Pancreas (tissue), 10 donors: Measurements from ENCODE around the gene ITGB2. TPM values are rescaled to one million over a fixed set of nuclear protein-coding genes. Genes with fewer than 3 reads are reported as not detected.

Source experiments
- ATAC-seq, 4 donors: fragments of 200-7000 bp; cut with Tn5 transposase; one replicate each; pipeline versions ENCODE4 v1.8.0 to v1.9.1; 2020; ENCODE audit warnings: mild to moderate bottlenecking in 4 of 4, moderate library complexity in 4 of 4
- DNase-seq, 6 donors: peaks; one replicate each; pipeline ENCODE4 v3.0.0-alpha.2; 2020
- FAIRE-seq: peaks from 2 replicates; lab custom pipeline; 2012; peaks lifted over from hg19 to GRCh38; lab: Jason Lieb, UNC
- H3K27ac ChIP-seq, 4 donors: fragments of 200-600 bp; sonication (generic); 1 replicate in 3 of 4; 2 replicates in 1 of 4; pipeline versions ENCODE4 v1.5.0 to v1.8.0; 2020
- H3K27me3 ChIP-seq, 4 donors: fragments of 200-600 bp; one replicate each; pipeline ENCODE4 v1.8.0; 2021
- H3K36me3 ChIP-seq, 3 donors: fragments of 200-600 bp; sonication (generic) in 1 of 3; one replicate each; pipeline versions ENCODE4 v1.5.0 to v1.8.0; 2020 to 2021
- H3K4me1 ChIP-seq, 3 donors: fragments of 200-600 bp; one replicate each; pipeline ENCODE4 v1.8.0; 2021
- H3K4me3 ChIP-seq, 4 donors: fragments of 200-600 bp; sonication (generic) in 2 of 4; one replicate each; pipeline versions ENCODE4 v1.5.0 to v1.8.0; 2020 to 2021
- H3K9me3 ChIP-seq, 4 donors: fragments of 200-600 bp; one replicate each; pipeline ENCODE4 v1.8.0; 2021
- CTCF ChIP-seq, 4 donors: fragments of 200-600 bp; sonication (generic) in 3 of 4; IDR thresholded peaks; one replicate each; pipeline versions ENCODE4 v1.5.0 to v1.8.0; 2021; ENCODE audit warnings: antibody characterized with exemption in 4 of 4
- WGBS, 2 donors: extraction: QIAGEN DNeasy Blood & Tissue Kit; methylation state at CpG; one replicate each; pipeline ENCODE4 v1.1.7; 2013; 5-methylcytosine and 5-hydroxymethylcytosine counted together
- intact Hi-C, 3 donors: fragments of 100-400 bp; cut with DNase I; formaldehyde crosslinking; loops; one replicate each; pipeline versions ENCODE4 v1.11.1 to v1.14.2; 2022
- polyA plus RNA-seq, 2 donors: library from polyadenylated mRNA; stranded (reverse); fragments of 200-250 nt; gene quantifications; one replicate each; pipeline ENCODE4 v1.2.3, GENCODE V29; 2013
- total RNA-seq, 6 donors: library from RNA; stranded (reverse); fragmentation: NEBNext Ultra II Directional in 4 of 6; extraction: Animal tissue kit (Norgen Biotek cat#: 25700) in 4 of 6; gene quantifications; one replicate each; pipeline versions ENCODE4 v1.2.1 to v1.2.4, GENCODE V29; 2021 to 2023
- donor health status: healthy with polysubstance abuse.
- donor health status: DM: no; HTN: no; CAD: no; lungs with moderate emphysema.
- donor health status: DM: no; HTN: no; CAD: no.
- donor health status: control.
- donor health status: control.
- donor health status: Bipolar disorder and iron deficiency.
- donor health status: DM: yes; HTN: yes; CAD: no.
- donor health status: DM: no; HTN: no; CAD: no.
- donor health status: DM: no; HTN: no; CAD: no.
- donor health status: DM: yes; HTN: yes; CAD: no.

Gene ITGB2
- total and polyA plus RNA-seq, 8 donors: 1.1 to 88.0 (median 11.6) TPM

- H3K9me3 ChIP-seq: no peaks in the 10 kb centered on the region
- no peak for ATAC-seq
- TF ChIP-seq CTCF (IDR thresholded peaks at IDR 0.05): no peak
- FAIRE-seq: no peak
- WGBS, 2 donors: 82 to 84% methylated on average over 26 of the region's 26 CpGs
- H3K36me3 ChIP-seq: peaks cover 0 to 50% (median 26%) of the 10 kb centered on the region in 3 donors
- no peak overlapping the region for H3K27ac ChIP-seq
- H3K4me1 ChIP-seq: peaks cover 0 to 3% (median 0%) of the 10 kb centered on the region in 3 donors
- no peak for DNase-seq
- H3K27me3 ChIP-seq: no peaks in the 10 kb centered on the region
- H3K4me3 ChIP-seq: no peak overlapping the region
- intact Hi-C loops: no loop called here
Observed at GRCh38 chr21:44850905-44851657, 69.6 kb downstream of the ITGB2 start.

DNA sequence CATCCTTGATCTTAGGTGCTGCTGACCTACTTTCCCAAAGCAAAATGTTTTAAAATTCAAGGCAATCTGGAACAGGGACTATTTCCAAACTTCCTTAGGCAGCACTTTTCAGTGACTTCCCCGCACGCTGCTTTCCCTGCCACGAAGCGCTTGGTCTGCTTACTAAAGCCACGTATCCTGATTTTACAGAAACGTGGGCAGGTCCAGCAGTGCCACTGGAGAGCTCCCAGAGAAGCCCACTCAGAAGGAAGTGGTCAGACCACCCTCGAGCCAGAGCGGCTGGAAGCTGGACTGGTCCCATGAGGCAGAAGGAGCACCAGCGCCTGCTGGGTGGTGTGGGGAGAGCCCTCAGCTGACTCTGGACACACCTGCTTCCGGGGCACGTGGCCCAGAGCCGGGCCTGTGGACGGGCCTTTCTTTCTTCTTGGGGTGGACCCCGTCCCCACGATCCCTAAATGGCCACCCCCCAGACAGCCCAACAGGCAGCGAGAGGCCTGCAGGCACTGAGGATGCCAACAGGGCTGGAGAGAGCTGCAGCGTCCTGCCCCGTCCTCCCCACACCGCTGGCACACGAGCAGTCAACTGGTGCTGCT is 70.4 kb downstream of the ITGB2 start:
- TF ChIP-seq CTCF (IDR thresholded peaks at IDR 0.05): no peak
- no peak for FAIRE-seq
- no peak for ATAC-seq
- H3K36me3 ChIP-seq: peaks cover 0 to 45% (median 19%) of the 10 kb centered on the region in 3 donors
- no peaks in the 10 kb centered on the region for H3K9me3 ChIP-seq
- DNase-seq: peak in 1 of 6 donors; percentile 39
- WGBS, 2 donors: 93 to 97% methylated on average over 20 of the region's 20 CpGs
- intact Hi-C loops: no loop called here
- H3K27ac ChIP-seq: no peak overlapping the region
- H3K4me1 ChIP-seq: peaks cover 0 to 9% (median 0%) of the 10 kb centered on the region in 3 donors
- H3K27me3 ChIP-seq: no peaks in the 10 kb centered on the region
- no peak overlapping the region for H3K4me3 ChIP-seq

DNA sequence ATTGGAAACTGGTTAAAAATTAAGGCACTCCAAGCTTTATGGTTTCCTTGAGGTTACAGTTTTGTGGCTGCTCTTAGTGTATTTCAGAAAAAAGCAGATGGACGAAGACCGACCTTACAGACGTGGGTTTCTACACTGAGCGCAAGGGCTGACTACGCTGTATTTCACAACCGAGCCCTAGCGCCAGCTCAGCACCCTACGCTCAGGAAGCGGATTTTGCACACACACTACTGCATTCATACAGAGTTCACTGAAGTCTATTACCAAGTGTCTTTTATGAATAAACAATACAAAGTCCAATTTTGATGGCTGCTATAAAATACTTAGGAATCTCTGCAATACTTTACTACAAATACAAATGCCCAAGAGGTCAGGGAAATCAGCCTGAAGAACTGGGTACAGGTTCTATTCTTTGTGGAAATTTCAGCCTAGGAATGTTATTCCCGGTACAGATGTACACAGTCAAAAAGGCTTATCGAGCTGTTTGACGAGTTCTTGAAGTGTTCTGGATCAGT is 71.0 kb downstream of the ITGB2 start:
- Histone ChIP-seq H3K27ac (no peak overlapping the region), H3K4me3 (no peak overlapping the region), H3K36me3 (peaks cover 0 to 40% (median 19%) of the 10 kb centered on the region in 3 donors), H3K27me3 (no peaks in the 10 kb centered on the region), H3K9me3 (no peaks in the 10 kb centered on the region), H3K4me1 (peaks cover 0 to 9% (median 0%) of the 10 kb centered on the region in 3 donors)
- ATAC-seq (no peak), FAIRE-seq (no peak), DNase-seq (peak in 1 of 6 donors; percentile 12)
- TF ChIP-seq CTCF (IDR thresholded peaks at IDR 0.05): no peak
- intact Hi-C loops: no loop called here
- 84 to 89% methylated on average over 12 of the region's 12 CpGs for WGBS, 2 donors

DNA sequence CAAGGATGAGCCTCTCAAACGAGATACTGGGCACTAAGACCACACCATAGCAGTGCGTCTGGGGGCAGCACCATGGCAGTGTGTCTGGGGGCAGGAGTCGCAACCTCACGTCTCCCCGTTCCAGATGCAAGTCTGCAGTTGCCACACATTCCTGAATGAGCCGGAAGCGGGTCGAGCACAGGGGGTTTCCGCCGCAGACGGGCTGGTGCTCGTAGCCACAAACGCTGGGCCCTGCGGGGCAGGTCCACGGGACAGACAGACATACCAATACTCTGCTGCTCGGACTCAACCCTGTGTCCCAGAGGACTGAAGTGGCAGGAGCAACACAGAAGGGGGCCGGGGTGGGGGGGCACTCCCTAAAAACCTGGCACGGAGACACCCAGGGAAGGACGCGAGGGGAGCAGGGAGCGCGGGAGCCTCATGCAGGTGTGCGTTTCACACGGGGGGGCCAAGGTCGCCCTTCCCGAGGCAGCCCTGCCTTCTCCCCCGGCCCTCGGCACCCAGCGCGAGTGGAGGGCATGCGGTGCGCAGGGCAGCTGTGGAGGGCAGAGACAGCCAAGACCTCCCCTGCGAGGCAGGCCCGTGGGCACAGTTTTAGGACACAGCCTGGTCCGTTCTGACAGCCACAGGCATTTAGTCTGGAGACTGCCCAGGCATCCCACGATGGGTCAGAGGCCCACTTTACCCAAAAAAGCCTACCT is 71.7 kb downstream of the ITGB2 start:
- FAIRE-seq (no peak), DNase-seq (peak in 2 of 6 donors; percentile 37 to 57), ATAC-seq (peak in 3 of 4 donors; percentile 29 to 63 (median 60))
- WGBS, 2 donors: 63 to 64% methylated on average over 34 to 36 of the region's 36 CpGs
- Histone ChIP-seq H3K27me3 (no peaks in the 10 kb centered on the region), H3K27ac (no peak overlapping the region), H3K36me3 (peaks cover 0 to 33% (median 19%) of the 10 kb centered on the region in 3 donors), H3K4me3 (no peak overlapping the region), H3K4me1 (peaks cover 0 to 9% (median 0%) of the 10 kb centered on the region in 3 donors), H3K9me3 (no peaks in the 10 kb centered on the region)
- TF ChIP-seq CTCF (IDR thresholded peaks at IDR 0.05): no peak
- intact Hi-C loops: no loop called here
